Kidney (tissue), 14 donors: ENCODE measurements around the gene PUDP. TPM values are rescaled to one million over a fixed set of nuclear protein-coding genes. Genes with fewer than 3 reads are reported as not detected.

Experiments
- DNase-seq, 5 donors: peaks; one replicate each; pipeline ENCODE4 v3.0.0-alpha.2; 2013 to 2020
- FAIRE-seq: peaks from 2 replicates; lab custom pipeline; 2012; peaks lifted over from hg19 to GRCh38; lab: Jason Lieb, UNC
- H3K27ac ChIP-seq, 2 donors: one replicate each; pipeline ENCODE4 v1.7.0; 2013; ENCODE audit warnings: low read depth in 2 of 2, low read length in 2 of 2, inconsistent platforms in 1 of 2
- H3K27me3 ChIP-seq: one replicate; pipeline ENCODE4 v1.7.1; 2013; ENCODE audit warnings: low read length, inconsistent platforms; ENCODE audit not compliant: control insufficient read depth, insufficient read depth
- H3K36me3 ChIP-seq, 3 donors: one replicate each; pipeline versions ENCODE4 v1.7.0 to v1.7.1; 2013; ENCODE audit warnings: low read length in 3 of 3, control low read depth in 1 of 3, inconsistent platforms in 1 of 3; ENCODE audit not compliant: insufficient read depth in 3 of 3, control insufficient read depth in 2 of 3
- H3K4me1 ChIP-seq, 3 donors: one replicate each; pipeline versions ENCODE4 v1.7.0 to v1.7.1; 2013; ENCODE audit warnings: low read length in 3 of 3, inconsistent platforms in 1 of 3, low read depth in 1 of 3; ENCODE audit not compliant: control insufficient read depth in 2 of 3, insufficient read depth in 2 of 3
- H3K4me3 ChIP-seq, 3 donors: one replicate each; pipeline versions ENCODE4 v1.7.0 to v1.8.1; 2013; ENCODE audit warnings: low read length in 3 of 3, control low read depth in 1 of 3, inconsistent platforms in 1 of 3
- H3K9ac ChIP-seq, 3 donors: one replicate each; pipeline versions ENCODE4 v1.7.0 to v1.7.1; 2013; ENCODE audit warnings: low read length in 3 of 3, control low read depth in 1 of 3, inconsistent platforms in 1 of 3
- H3K9me3 ChIP-seq, 3 donors: one replicate each; pipeline versions ENCODE4 v1.7.0 to v1.7.1; 2013; ENCODE audit warnings: low read length in 3 of 3, control low read depth in 1 of 3, inconsistent platforms in 1 of 3; ENCODE audit not compliant: control insufficient read depth in 2 of 3, insufficient read depth in 1 of 3
- intact Hi-C: fragments of 100-400 bp; cut with DNase I; formaldehyde crosslinking; loops from one replicate; pipeline ENCODE4 v1.11.1; 2022
- polyA plus RNA-seq: library from polyadenylated mRNA; stranded (reverse); fragments of 350-450 nt; fragmentation: Illumina TruSeq; extraction: RNeasy Lipid Tissue Mini Kit (QIAGEN cat#74804); gene quantifications from one replicate; pipeline ENCODE4 v1.2.3, GENCODE V29; 2014; ENCODE audit warnings: low read depth, low replicate concordance; ENCODE audit not compliant: insufficient read depth
- total RNA-seq: library from RNA; stranded (reverse); fragmentation: NEBNext Ultra II Directional; extraction: Animal tissue kit (Norgen Biotek cat#: 25700); gene quantifications from one replicate; pipeline ENCODE4 v1.2.1, GENCODE V29; 2021
- TF ChIP-seq, protein P1 (sequence below): IDR thresholded peaks from 3 replicates; pipeline ENCODE4 v1.5.1; 2012; ENCODE audit warnings: mild to moderate bottlenecking, moderate library complexity, borderline replicate concordance; ENCODE audit not compliant: insufficient read depth; ENCODE audit errors: extremely low read depth
- donor health status: control.
- donor health status: control.
- donor health status: control.
- donor health status: control.
- donor health status: control.
- donor health status: DM: yes; HTN: yes; CAD: no.
- donor health status: Normal renal cell carcinoma (clear cell type).

PUDP gene
- total and polyA plus RNA-seq, 2 donors from 2014 or later: 17.4 to 31.0 TPM

DNA sequence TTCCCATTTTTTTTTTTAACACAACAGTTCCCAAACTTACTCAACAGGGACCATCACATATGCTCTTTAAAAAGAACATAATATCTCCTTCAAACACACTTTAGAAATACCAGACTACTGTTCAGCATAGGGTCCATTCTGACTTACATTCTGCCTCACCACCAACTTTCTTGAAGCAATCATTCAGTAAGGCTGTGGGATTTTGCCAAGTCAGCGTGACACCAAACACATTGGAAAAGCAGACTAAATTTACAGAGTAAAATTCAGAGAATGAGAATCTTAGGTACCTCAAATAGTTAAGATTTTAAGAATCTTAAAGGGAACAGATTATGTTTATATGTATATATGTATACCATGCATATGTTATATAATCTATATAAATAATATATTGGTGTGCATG, 7.2 kb upstream of the PUDP start:
- intact Hi-C loops: no loop called here
- no peak overlapping the region for H3K4me3 ChIP-seq
- no peaks in the 10 kb centered on the region for H3K9me3 ChIP-seq
- no peaks in the 10 kb centered on the region for H3K36me3 ChIP-seq
- no peak overlapping the region for H3K27ac ChIP-seq
- TF ChIP-seq, protein P1, sequence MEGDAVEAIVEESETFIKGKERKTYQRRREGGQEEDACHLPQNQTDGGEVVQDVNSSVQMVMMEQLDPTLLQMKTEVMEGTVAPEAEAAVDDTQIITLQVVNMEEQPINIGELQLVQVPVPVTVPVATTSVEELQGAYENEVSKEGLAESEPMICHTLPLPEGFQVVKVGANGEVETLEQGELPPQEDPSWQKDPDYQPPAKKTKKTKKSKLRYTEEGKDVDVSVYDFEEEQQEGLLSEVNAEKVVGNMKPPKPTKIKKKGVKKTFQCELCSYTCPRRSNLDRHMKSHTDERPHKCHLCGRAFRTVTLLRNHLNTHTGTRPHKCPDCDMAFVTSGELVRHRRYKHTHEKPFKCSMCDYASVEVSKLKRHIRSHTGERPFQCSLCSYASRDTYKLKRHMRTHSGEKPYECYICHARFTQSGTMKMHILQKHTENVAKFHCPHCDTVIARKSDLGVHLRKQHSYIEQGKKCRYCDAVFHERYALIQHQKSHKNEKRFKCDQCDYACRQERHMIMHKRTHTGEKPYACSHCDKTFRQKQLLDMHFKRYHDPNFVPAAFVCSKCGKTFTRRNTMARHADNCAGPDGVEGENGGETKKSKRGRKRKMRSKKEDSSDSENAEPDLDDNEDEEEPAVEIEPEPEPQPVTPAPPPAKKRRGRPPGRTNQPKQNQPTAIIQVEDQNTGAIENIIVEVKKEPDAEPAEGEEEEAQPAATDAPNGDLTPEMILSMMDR: no peak
- no peak overlapping the region for H3K9ac ChIP-seq
- no peaks in the 10 kb centered on the region for H3K4me1 ChIP-seq
- peaks cover 8% of the 10 kb centered on the region for H3K27me3 ChIP-seq
- DNase-seq (no peak), FAIRE-seq (no peak)

DNA sequence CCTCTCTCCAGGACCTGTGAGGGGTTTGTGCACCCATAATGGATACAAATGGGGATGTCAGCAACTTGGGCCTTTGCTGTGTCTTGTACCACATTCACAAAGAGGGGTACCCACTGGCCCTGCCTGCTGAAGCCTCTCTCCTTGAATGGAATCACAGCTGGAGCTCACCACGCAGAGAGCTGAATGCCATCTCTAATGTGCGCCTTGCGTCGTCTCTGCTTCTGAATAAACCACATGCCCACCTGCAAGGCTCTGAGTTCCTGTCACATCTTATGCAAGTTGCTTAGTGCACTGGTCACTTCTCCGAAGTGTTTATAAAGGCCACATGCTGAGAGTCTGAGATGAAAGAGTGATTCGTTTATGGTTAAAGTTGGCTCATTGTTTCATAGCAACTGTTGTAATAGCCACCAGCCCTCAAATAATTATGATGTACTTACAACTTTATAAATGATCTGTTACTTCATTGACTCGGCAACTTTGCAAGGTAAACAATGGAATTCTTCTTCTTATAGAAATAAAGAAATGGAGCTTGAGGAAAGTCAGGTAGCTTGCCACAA, 6.2 kb upstream of the PUDP start:
- TF ChIP-seq, protein P1: no peak
- no peak for DNase-seq
- H3K9me3 ChIP-seq: no peaks in the 10 kb centered on the region
- peaks cover 5% of the 10 kb centered on the region for H3K27me3 ChIP-seq
- H3K27ac ChIP-seq: no peak overlapping the region
- H3K36me3 ChIP-seq: no peaks in the 10 kb centered on the region
- H3K9ac ChIP-seq: no peak overlapping the region
- intact Hi-C loops: no loop called here
- no peaks in the 10 kb centered on the region for H3K4me1 ChIP-seq
- no peak overlapping the region for H3K4me3 ChIP-seq
- no peak for FAIRE-seq

DNA sequence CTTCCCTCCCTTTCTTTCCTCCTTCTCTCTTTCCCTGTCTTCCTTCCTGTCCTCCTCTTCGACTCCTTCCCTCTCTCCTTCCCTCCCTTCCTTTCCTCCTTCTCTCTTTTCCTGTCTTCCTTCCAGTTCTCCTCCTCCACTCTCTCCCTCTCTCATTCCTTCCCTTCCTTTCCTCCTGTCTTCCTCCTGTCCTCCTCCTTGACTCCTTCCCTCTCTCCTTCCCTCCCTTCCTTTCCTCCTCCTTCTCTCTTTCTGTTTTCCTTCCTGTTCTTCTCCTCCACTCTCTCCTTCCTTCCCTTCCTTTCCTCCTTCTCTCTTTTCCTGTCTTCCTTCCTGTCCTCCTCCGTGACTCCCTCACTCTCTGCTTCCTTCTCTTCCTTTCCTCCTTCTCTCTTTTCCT, 5.3 kb upstream of the PUDP start:
- H3K9ac ChIP-seq: no peak overlapping the region
- FAIRE-seq (no peak), DNase-seq (no peak)
- H3K9me3 ChIP-seq: no peaks in the 10 kb centered on the region
- TF ChIP-seq, protein P1: no peak
- no peak overlapping the region for H3K27ac ChIP-seq
- H3K4me3 ChIP-seq: no peak overlapping the region
- peaks cover 5% of the 10 kb centered on the region for H3K27me3 ChIP-seq
- H3K36me3 ChIP-seq: no peaks in the 10 kb centered on the region
- intact Hi-C loops: no loop called here
- no peaks in the 10 kb centered on the region for H3K4me1 ChIP-seq

DNA sequence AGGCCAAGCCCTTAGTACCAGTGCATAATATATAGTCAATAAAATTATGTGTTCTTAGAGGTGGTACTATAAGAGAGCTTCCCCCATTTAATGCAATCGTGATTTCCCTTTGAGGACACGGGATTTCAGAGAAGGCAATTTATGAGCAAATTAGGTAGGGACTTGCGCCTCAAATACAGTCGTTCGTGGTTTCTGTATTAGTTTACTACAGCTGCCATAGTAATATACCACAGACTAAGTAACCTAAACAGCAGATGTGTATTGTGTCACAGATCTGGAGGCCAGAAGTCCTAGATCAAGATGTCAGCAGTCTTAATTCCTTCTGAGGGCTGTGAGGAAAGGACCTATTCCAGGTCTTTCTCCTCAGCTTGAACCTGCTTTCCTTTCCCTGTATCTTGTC, 1.5 kb upstream of the PUDP start:
- H3K27me3 ChIP-seq: peaks cover 5% of the 10 kb centered on the region
- no peaks in the 10 kb centered on the region for H3K9me3 ChIP-seq
- DNase-seq (no peak), FAIRE-seq (no peak)
- peaks cover 0 to 7% (median 3%) of the 10 kb centered on the region in 3 donors for H3K4me1 ChIP-seq
- intact Hi-C loops: no loop called here
- H3K9ac ChIP-seq: no peak overlapping the region
- TF ChIP-seq, protein P1: no peak
- H3K27ac ChIP-seq: no peak overlapping the region
- H3K36me3 ChIP-seq: no peaks in the 10 kb centered on the region
- no peak overlapping the region for H3K4me3 ChIP-seq
